Measurements from ENCODE around the gene PCBD1. TPM values are rescaled to one million over a fixed set of nuclear protein-coding genes. Genes with fewer than 3 reads are reported as not detected.

The PCBD1 gene
- total RNA-seq, 1 donor from 2014 or later: 117 TPM

GRCh38 chr10:70912556-70912955, 24.2 kb upstream of the PCBD1 start:
- TF ChIP-seq, protein P1, sequence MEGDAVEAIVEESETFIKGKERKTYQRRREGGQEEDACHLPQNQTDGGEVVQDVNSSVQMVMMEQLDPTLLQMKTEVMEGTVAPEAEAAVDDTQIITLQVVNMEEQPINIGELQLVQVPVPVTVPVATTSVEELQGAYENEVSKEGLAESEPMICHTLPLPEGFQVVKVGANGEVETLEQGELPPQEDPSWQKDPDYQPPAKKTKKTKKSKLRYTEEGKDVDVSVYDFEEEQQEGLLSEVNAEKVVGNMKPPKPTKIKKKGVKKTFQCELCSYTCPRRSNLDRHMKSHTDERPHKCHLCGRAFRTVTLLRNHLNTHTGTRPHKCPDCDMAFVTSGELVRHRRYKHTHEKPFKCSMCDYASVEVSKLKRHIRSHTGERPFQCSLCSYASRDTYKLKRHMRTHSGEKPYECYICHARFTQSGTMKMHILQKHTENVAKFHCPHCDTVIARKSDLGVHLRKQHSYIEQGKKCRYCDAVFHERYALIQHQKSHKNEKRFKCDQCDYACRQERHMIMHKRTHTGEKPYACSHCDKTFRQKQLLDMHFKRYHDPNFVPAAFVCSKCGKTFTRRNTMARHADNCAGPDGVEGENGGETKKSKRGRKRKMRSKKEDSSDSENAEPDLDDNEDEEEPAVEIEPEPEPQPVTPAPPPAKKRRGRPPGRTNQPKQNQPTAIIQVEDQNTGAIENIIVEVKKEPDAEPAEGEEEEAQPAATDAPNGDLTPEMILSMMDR (IDR thresholded peaks at IDR 0.05): no peak
- Histone ChIP-seq H3K4me3 (no peak overlapping the region), H3K9me3 (no peaks in the 10 kb centered on the region), H3K27me3 (no peaks in the 10 kb centered on the region), H3K27ac (no peak overlapping the region), H3K4me1 (no peaks in the 10 kb centered on the region), H3K36me3 (no peaks in the 10 kb centered on the region)
- DNase-seq (peak; percentile 33), ATAC-seq (no peak)
- intact Hi-C loops (cut with DNase I): no loop called here

- H3K27ac ChIP-seq: no peak overlapping the region
- ATAC-seq (no peak), DNase-seq (peak; percentile 39)
- H3K36me3 ChIP-seq: no peaks in the 10 kb centered on the region
- no peaks in the 10 kb centered on the region for H3K9me3 ChIP-seq
- H3K4me1 ChIP-seq: no peaks in the 10 kb centered on the region
- no peak overlapping the region for H3K4me3 ChIP-seq
- no peaks in the 10 kb centered on the region for H3K27me3 ChIP-seq
- intact Hi-C loops (cut with DNase I): no loop called here
- TF ChIP-seq, protein P1 (IDR thresholded peaks at IDR 0.05): no peak
Measured at GRCh38 chr10:70911386-70911785, 23.0 kb upstream of the PCBD1 start.

- no peaks in the 10 kb centered on the region for H3K9me3 ChIP-seq
- no peak overlapping the region for H3K27ac ChIP-seq
- no peak overlapping the region for H3K4me3 ChIP-seq
- no peaks in the 10 kb centered on the region for H3K36me3 ChIP-seq
- ATAC-seq: no peak
- TF ChIP-seq, protein P1 (IDR thresholded peaks at IDR 0.05): no peak
- no peaks in the 10 kb centered on the region for H3K4me1 ChIP-seq
- no peaks in the 10 kb centered on the region for H3K27me3 ChIP-seq
- peak; percentile 40 for DNase-seq
- intact Hi-C loops (cut with DNase I): no loop called here
Measured at GRCh38 chr10:70910486-70911341, 22.3 kb upstream of the PCBD1 start.

DNA sequence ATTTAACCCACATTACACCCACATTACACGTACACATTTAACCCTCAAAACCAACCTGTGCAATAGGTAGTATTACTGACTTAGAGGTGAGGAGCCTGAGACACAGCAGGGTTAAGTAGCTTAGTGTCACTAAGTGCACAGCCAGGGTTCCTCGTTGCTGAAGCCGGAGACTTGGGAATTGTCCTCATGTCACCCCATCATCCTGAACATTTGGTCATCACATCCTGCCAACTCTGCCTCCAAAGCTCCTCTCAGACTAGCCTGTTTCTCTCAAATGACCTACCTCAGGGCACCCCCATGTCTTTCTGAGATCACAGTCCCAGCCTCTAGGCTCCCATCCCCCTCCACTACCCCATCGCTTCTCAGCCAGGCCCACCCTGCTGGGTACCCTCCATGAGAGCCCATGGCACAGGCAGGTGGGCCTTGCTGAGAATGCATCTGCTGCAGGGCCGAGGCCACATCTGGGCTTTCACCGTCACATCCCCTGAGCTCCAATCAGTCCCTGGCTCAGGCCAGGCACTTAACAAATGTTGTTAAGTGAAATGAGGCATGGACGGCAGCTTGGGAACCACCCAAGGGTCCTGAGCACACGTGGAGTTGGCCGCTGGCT, 21.1 kb upstream of the PCBD1 start:
- Histone ChIP-seq H3K27ac (no peak overlapping the region), H3K4me1 (no peaks in the 10 kb centered on the region), H3K27me3 (no peaks in the 10 kb centered on the region), H3K9me3 (no peaks in the 10 kb centered on the region), H3K4me3 (no peak overlapping the region), H3K36me3 (no peaks in the 10 kb centered on the region)
- intact Hi-C loops (cut with DNase I): no loop called here
- DNase-seq (peak; percentile 47), ATAC-seq (no peak)
- TF ChIP-seq, protein P1 (IDR thresholded peaks at IDR 0.05): no peak

GRCh38 chr10:70908406-70909296, 20.3 kb upstream of the PCBD1 start:
- no peak overlapping the region for H3K4me3 ChIP-seq
- no peaks in the 10 kb centered on the region for H3K4me1 ChIP-seq
- no peak overlapping the region for H3K27ac ChIP-seq
- ATAC-seq: no peak
- no peaks in the 10 kb centered on the region for H3K36me3 ChIP-seq
- H3K9me3 ChIP-seq: no peaks in the 10 kb centered on the region
- intact Hi-C loops (cut with DNase I): no loop called here
- no peaks in the 10 kb centered on the region for H3K27me3 ChIP-seq
- DNase-seq: peak; percentile 32
- TF ChIP-seq, protein P1 (IDR thresholded peaks at IDR 0.05): no peak
